NB4 (cell line): Measurements from ENCODE around the gene USP6NL.

Experiments used
- CTCF ChIP-seq: IDR thresholded peaks from one replicate; pipeline ENCODE4 v1.5.1; 2012; ENCODE audit warnings: low read depth, low read length
- POLR2A ChIP-seq: IDR thresholded peaks from 2 replicates; pipeline ENCODE4 v1.6.1; 2011; ENCODE audit warnings: mild to moderate bottlenecking; ENCODE audit not compliant: insufficient read length; ENCODE audit errors: extremely low read depth

GRCh38 chr10:11415095-11415494 is 196.4 kb downstream of the USP6NL start:
- no peak for TF ChIP-seq CTCF
- no peak for TF ChIP-seq POLR2A
